ENCODE data around the gene SLC6A20. TPM values are rescaled to one million over a fixed set of nuclear protein-coding genes. Genes with fewer than 3 reads are reported as not detected.
A peak's percentile ranks its signal among the peaks of the same experiment; 100 is the strongest.

Gene SLC6A20
- total and polyA plus RNA-seq, 2 of the 13 experiments (the other 11 are each of a cell fraction or from before 2014, with no cell fraction given) = not detected

GRCh38 chr3:45774581-45775521, 21.5 kb downstream of the SLC6A20 start:
- Histone ChIP-seq H3K9ac (ENCODE audit: insufficient read depth, low read depth, low read length) (no peak overlapping the region), H3K79me2 (ENCODE audit: insufficient read depth, low read length) (no peaks in the 10 kb centered on the region), H3K4me2 (ENCODE audit: low read depth, low read length) (no peak overlapping the region), H3K36me3 (replicated peaks in 1 of 2; ENCODE audit: control insufficient read depth in 1 of 2, insufficient read depth in 2 of 2, low read length in 2 of 2) (no peaks in the 10 kb centered on the region), H2AFZ (ENCODE audit: low read length) (no peak overlapping the region), H3K9me3 (ENCODE audit: low read length) (no peaks in the 10 kb centered on the region), H3K27me3 (ENCODE audit: control insufficient read depth in 1 of 2, insufficient read depth in 2 of 2, low read length in 2 of 2) (peaks cover 0 to 53% of the 10 kb centered on the region in 2 experiments; a peak in 4 of 5 replicates), H3K27ac (ENCODE audit: extremely low read length, insufficient read depth, low read length) (no peak overlapping the region), H4K20me1 (ENCODE audit: insufficient read depth, low read length) (no peaks in the 10 kb centered on the region), H3K4me3 (replicated peaks in 1 of 3; ENCODE audit: insufficient read depth in 1 of 3, low read depth in 2 of 3, low read length in 3 of 3) (no peak overlapping the region), H3K4me1 (ENCODE audit: insufficient read depth, low read length) (no peaks in the 10 kb centered on the region)
- ChIA-PET CTCF (ENCODE audit: low intra/inter-chr PET ratio, low total read pairs) (no interaction called here), POLR2A (no interaction called here)
- in situ Hi-C loops (cut with HindIII; ENCODE audit: extremely low pct_ligation_motif_present, low pct_unique_long_range_greater_than_20kb) = no loop called here
- TF ChIP-seq NBN (conservative IDR thresholded peaks at IDR 0.05) = no peak
- peak; percentile 77 for TF ChIP-seq ATF7 (IDR thresholded peaks at IDR 0.05)
- no peak for TF ChIP-seq ATF7 (CRISPR knock-in tag; IDR thresholded peaks at IDR 0.05)
- TF ChIP-seq CREB1 (IDR thresholded peaks at IDR 0.05) = 0 out of 2 replicates have a peak, but pooled peaks have one; percentile 20
- no peak for TF ChIP-seq CREB1 (CRISPR knock-in tag; IDR thresholded peaks at IDR 0.05)
- no TSS peak for BruUV-seq (replicated peaks)
- no peak for ATAC-seq
- no peak for DNase-seq (ENCODE audit: low spot score)
- WGBS (ENCODE audit: low lambda C conversion rate) = 13% methylated on average over 7 of the region's 8 CpGs
- FAIRE-seq = no peak
- intact Hi-C loops (cut with micrococcal nuclease; ENCODE audit: unreplicated experiment) = no loop called here

- intact Hi-C loops (cut with micrococcal nuclease; ENCODE audit: unreplicated experiment) (no loop called here), in situ Hi-C loops (cut with HindIII; ENCODE audit: extremely low pct_ligation_motif_present, low pct_unique_long_range_greater_than_20kb) (no loop called here)
- CTCF ChIA-PET (ENCODE audit: low intra/inter-chr PET ratio, low total read pairs) = no interaction called here
- Histone ChIP-seq H3K4me3 (replicated peaks in 1 of 3; ENCODE audit: insufficient read depth in 1 of 3, low read depth in 2 of 3, low read length in 3 of 3) (no peak overlapping the region), H3K4me1 (ENCODE audit: insufficient read depth, low read length) (no peaks in the 10 kb centered on the region), H3K36me3 (replicated peaks in 1 of 2; ENCODE audit: control insufficient read depth in 1 of 2, insufficient read depth in 2 of 2, low read length in 2 of 2) (no peaks in the 10 kb centered on the region), H3K27me3 (ENCODE audit: control insufficient read depth in 1 of 2, insufficient read depth in 2 of 2, low read length in 2 of 2) (peaks cover 0 to 50% of the 10 kb centered on the region in 2 experiments; a peak in 4 of 5 replicates), H3K27ac (ENCODE audit: extremely low read length, insufficient read depth, low read length) (no peak overlapping the region), H3K9me3 (ENCODE audit: low read length) (no peaks in the 10 kb centered on the region), H4K20me1 (ENCODE audit: insufficient read depth, low read length) (no peaks in the 10 kb centered on the region), H3K4me2 (ENCODE audit: low read depth, low read length) (no peak overlapping the region), H3K79me2 (ENCODE audit: insufficient read depth, low read length) (no peaks in the 10 kb centered on the region), H2AFZ (ENCODE audit: low read length) (no peak overlapping the region), H3K9ac (ENCODE audit: insufficient read depth, low read depth, low read length) (no peak overlapping the region)
- ATAC-seq (no peak), DNase-seq (ENCODE audit: low spot score) (no peak), FAIRE-seq (no peak)
- POLR2A ChIA-PET = no interaction called here
- 15% methylated on average over 7 of the region's 7 CpGs for WGBS (ENCODE audit: low lambda C conversion rate)
- no TSS peak for BruUV-seq (replicated peaks)
- TF ChIP-seq U2AF1 (optimal IDR thresholded peaks at IDR 0.05; ENCODE audit: low read depth, low read length) (no peak), HIC2 (CRISPR knock-in tag; IDR thresholded peaks at IDR 0.05; ENCODE audit: low read depth) (no peak), MXD3 (CRISPR knock-in tag; IDR thresholded peaks at IDR 0.05) (no peak), RFX3 (CRISPR knock-in tag; IDR thresholded peaks at IDR 0.05) (no peak), ZNF124 (CRISPR knock-in tag; IDR thresholded peaks at IDR 0.05) (no peak), SMAD3 (CRISPR knock-in tag; IDR thresholded peaks at IDR 0.05) (no peak), TBX3 (IDR thresholded peaks at IDR 0.05; ENCODE audit: borderline replicate concordance) (no peak), ZNF598 (CRISPR knock-in tag; IDR thresholded peaks at IDR 0.05; ENCODE audit: borderline replicate concordance) (no peak), KLF16 (CRISPR knock-in tag; IDR thresholded peaks at IDR 0.05) (no peak), ERF (CRISPR knock-in tag; IDR thresholded peaks at IDR 0.05) (no peak)
Measured at GRCh38 chr3:45773714-45774449, 22.5 kb downstream of the SLC6A20 start.
